DOHH2 (cell line): ENCODE data around the gene SLC25A39.

Source experiments
- EZH2phosphoT487 ChIP-seq: fragments of 200-600 bp; sonication (generic); IDR thresholded peaks from 2 replicates; pipeline ENCODE4 v1.6.1; 2017; ENCODE audit warnings: borderline replicate concordance, mild to moderate bottlenecking, antibody characterized with exemption, low read length, moderate library complexity, mixed read lengths
- TF ChIP-seq, protein P1 (sequence below): fragments of 200-600 bp; sonication (generic); IDR thresholded peaks from one replicate; pipeline ENCODE4 v1.5.1; 2014; ENCODE audit warnings: antibody characterized with exemption, mild to moderate bottlenecking, low read depth, low read length; ENCODE audit not compliant: poor library complexity, severe bottlenecking

DNA sequence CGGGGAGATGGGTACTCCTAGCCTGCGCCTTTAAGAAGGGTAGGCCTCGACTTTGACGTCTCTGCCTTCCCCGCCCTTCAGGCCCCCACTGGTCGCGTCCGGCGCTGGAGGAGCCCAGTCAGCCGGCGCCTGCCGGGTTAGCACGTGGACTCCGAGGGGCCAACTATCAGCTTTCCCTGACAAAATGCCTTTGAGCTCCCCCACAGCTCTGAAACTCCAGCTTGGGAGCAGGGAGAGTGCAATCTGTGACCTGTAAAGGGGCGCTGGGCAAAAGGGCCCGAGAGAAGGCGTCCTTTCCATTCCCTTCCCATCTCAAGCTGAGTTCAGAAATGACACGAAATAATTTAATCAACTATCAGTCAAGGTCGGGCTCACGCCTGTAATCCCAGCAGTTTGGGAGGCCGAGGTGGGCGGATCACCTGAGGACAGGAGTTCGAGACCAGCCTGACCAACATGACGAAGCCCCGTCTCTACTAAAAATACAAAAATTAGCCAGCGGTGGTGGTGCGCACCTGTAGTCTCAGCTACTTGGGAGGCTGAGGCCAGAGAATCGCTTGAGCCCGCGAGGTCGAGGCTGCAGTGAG is 2.3 kb upstream of the SLC25A39 start:
- TF ChIP-seq, protein P1, sequence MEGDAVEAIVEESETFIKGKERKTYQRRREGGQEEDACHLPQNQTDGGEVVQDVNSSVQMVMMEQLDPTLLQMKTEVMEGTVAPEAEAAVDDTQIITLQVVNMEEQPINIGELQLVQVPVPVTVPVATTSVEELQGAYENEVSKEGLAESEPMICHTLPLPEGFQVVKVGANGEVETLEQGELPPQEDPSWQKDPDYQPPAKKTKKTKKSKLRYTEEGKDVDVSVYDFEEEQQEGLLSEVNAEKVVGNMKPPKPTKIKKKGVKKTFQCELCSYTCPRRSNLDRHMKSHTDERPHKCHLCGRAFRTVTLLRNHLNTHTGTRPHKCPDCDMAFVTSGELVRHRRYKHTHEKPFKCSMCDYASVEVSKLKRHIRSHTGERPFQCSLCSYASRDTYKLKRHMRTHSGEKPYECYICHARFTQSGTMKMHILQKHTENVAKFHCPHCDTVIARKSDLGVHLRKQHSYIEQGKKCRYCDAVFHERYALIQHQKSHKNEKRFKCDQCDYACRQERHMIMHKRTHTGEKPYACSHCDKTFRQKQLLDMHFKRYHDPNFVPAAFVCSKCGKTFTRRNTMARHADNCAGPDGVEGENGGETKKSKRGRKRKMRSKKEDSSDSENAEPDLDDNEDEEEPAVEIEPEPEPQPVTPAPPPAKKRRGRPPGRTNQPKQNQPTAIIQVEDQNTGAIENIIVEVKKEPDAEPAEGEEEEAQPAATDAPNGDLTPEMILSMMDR = no peak
- TF ChIP-seq EZH2phosphoT487 = no peak
